Measurements from ENCODE around the gene PTTG1.

DNA sequence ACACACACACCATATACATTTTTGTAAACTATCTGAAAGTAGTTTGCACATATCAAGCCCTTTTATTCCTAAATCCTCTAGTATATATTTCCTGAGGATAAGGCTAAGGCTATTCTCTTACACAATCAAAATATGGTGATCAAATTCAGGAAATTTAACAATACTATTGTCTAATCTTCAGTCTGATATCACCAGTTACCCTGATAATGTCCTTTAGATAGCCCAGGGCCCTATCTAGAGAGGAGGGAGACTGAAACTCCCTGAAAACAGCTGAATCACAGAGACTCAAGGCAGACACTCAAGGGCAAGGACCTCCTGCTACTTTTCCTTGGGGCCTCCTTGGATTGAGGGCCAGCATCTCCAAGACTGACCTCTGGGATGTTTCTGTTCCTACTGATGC, 30.4 kb downstream of the PTTG1 start:
- TF ChIP-seq, protein P1, sequence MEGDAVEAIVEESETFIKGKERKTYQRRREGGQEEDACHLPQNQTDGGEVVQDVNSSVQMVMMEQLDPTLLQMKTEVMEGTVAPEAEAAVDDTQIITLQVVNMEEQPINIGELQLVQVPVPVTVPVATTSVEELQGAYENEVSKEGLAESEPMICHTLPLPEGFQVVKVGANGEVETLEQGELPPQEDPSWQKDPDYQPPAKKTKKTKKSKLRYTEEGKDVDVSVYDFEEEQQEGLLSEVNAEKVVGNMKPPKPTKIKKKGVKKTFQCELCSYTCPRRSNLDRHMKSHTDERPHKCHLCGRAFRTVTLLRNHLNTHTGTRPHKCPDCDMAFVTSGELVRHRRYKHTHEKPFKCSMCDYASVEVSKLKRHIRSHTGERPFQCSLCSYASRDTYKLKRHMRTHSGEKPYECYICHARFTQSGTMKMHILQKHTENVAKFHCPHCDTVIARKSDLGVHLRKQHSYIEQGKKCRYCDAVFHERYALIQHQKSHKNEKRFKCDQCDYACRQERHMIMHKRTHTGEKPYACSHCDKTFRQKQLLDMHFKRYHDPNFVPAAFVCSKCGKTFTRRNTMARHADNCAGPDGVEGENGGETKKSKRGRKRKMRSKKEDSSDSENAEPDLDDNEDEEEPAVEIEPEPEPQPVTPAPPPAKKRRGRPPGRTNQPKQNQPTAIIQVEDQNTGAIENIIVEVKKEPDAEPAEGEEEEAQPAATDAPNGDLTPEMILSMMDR (conservative IDR thresholded peaks at IDR 0.05; ENCODE audit: low read length), result no peak
- no peak for TF ChIP-seq EZH2phosphoT487 (IDR thresholded peaks at IDR 0.05; ENCODE audit: borderline replicate concordance)
